HUES48 (cell line): ENCODE data around the gene MEAK7.
"Not testable (repeated sequence)": the region's sequence is repeated elsewhere in the genome, so short reads cannot be mapped to it uniquely, and the experiment has no call there.

Experiments used
- H3K27ac ChIP-seq: one replicate; pipeline ENCODE4 v1.7.0; 2013; ENCODE audit warnings: low read depth, low read length, inconsistent platforms
- H3K27me3 ChIP-seq: 2 replicates; pipeline ENCODE4 v1.6.1; 2013; ENCODE audit warnings: mild to moderate bottlenecking, low read length; ENCODE audit not compliant: control insufficient read depth, insufficient read depth
- H3K36me3 ChIP-seq: 2 replicates; pipeline ENCODE4 v1.6.1; 2013; ENCODE audit warnings: low read length; ENCODE audit not compliant: control insufficient read depth, insufficient read depth
- H3K4me1 ChIP-seq: 2 replicates; pipeline ENCODE4 v1.6.1; 2013; ENCODE audit warnings: mild to moderate bottlenecking, low read length; ENCODE audit not compliant: control insufficient read depth, insufficient read depth
- H3K4me3 ChIP-seq: 2 replicates; pipeline ENCODE4 v1.5.1; 2013; ENCODE audit warnings: mild to moderate bottlenecking, low read depth, low read length
- H3K9ac ChIP-seq: 2 replicates; pipeline ENCODE4 v1.6.1; 2013; ENCODE audit warnings: mild to moderate bottlenecking, low read depth, low read length, moderate library complexity
- H3K9me3 ChIP-seq: 2 replicates; pipeline ENCODE4 v1.6.1; 2013; ENCODE audit warnings: low read length; ENCODE audit not compliant: control insufficient read depth, insufficient read depth

MEAK7 gene

DNA sequence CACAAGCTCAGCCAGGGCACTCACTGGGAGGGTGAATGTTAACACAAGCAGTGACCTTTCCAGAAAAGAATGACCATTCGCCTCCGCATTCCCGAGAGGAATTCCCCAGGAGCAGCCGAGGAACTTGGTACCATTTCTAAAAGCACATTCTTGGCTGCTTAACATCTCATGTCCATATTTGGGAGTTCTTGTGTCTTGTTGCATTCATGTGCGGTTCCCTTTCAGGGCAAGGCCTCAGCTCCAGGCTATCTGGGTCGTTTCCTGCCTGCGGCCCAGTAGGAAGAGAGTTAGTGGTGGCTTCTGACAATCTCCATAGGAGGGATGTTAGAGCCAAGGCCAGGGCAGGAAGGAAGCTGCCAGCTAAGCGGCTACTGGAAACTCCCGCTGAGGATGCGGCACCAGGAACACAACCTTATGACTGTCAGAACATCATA, 27.8 kb upstream of the MEAK7 start:
- peak overlapping the region; percentile 86 for H3K27ac ChIP-seq
- H3K9me3 ChIP-seq, result peaks cover 12% of the 10 kb centered on the region; the same call in 1 of the 2 replicates
- peaks cover 32% of the 10 kb centered on the region for H3K4me1 ChIP-seq
- no peaks in the 10 kb centered on the region for H3K36me3 ChIP-seq
- H3K4me3 ChIP-seq, result no peak overlapping the region
- peak overlapping the region; percentile 46; the same call in 1 of the 2 replicates for H3K9ac ChIP-seq
- no peaks in the 10 kb centered on the region for H3K27me3 ChIP-seq

DNA sequence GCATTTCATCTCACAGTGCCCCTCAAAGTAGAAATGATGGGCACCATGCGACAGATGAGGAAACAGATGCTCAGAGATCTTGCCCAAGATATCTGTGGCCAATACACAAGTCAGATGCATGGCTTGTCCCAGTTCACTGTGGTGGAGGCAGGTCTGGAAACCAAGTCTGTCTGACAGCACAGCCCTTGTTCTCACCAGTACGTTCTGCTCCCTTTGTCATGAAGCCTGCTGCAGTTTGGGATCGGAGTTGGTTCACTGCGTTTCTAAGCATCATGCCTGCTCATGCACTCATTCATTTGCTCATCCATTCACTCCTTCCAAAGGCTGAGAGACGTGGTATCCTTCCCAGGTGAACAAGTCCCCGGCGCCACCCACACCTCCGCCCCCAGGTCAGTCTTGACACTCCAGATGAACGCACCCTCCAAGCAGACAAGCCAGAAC, 27.2 kb upstream of the MEAK7 start:
- Histone ChIP-seq H3K4me1 (peaks cover 35% of the 10 kb centered on the region), H3K36me3 (no peaks in the 10 kb centered on the region), H3K9ac (peak overlapping the region; percentile 46), H3K27ac (peak overlapping the region; percentile 86), H3K27me3 (no peaks in the 10 kb centered on the region), H3K4me3 (no peak overlapping the region), H3K9me3 (peaks cover 12% of the 10 kb centered on the region; the same call in 1 of the 2 replicates)

DNA sequence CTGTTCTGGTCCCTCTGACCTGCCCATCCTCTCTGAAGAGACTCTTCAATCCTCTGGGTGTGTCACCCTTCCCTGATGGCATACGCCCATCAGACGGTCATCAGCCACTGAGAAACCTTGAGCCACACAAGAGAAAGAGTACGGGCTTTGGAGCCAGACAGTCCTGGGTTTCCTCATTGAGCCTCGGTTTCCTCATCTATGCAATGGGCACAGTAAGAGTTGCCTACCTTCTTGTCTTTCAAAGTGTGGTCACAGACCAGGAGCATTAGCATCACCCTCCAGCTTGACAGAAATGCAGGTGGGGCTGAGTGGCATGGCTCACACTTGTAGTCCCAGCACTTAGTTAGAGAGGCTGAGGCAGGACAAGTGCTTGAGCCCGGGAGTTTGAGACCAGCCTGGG, 26.1 kb upstream of the MEAK7 start:
- no peak overlapping the region for H3K27ac ChIP-seq
- no peaks in the 10 kb centered on the region for H3K36me3 ChIP-seq
- no peak overlapping the region for H3K4me3 ChIP-seq

DNA sequence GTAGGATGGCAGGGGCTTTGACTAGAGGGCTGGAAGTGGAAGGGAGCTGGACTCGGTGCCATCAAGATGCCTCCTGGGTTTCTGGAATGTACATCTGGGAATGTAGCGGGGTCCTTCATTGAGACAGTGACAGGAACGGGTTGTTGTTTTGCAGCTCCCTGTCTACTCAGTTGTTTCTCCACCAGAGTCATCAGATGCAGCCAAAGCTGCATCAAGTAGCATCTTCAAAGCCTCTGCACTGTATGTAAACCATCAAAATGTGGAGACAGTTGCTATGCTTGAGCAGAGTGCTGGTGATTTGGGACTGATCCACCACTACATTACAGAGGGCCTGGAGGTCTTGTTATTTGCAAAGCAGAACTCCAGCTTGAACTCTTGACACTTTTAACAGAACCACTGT, 25.1 kb upstream of the MEAK7 start:
- no peak overlapping the region for H3K27ac ChIP-seq
- H3K36me3 ChIP-seq, result no peaks in the 10 kb centered on the region
- H3K4me1 ChIP-seq, result peaks cover 25% of the 10 kb centered on the region
- no peak overlapping the region for H3K9ac ChIP-seq
- no peaks in the 10 kb centered on the region for H3K27me3 ChIP-seq
- peaks cover 12% of the 10 kb centered on the region; the same call in 1 of the 2 replicates for H3K9me3 ChIP-seq
- H3K4me3 ChIP-seq, result no peak overlapping the region

More for the DNA sequence above, 26.1 kb upstream of the MEAK7 start:
- Histone ChIP-seq H3K4me1 (peaks cover 31% of the 10 kb centered on the region), H3K27me3 (no peaks in the 10 kb centered on the region), H3K9ac (no peak overlapping the region), H3K9me3 (peaks cover 12% of the 10 kb centered on the region; the same call in 1 of the 2 replicates)

DNA sequence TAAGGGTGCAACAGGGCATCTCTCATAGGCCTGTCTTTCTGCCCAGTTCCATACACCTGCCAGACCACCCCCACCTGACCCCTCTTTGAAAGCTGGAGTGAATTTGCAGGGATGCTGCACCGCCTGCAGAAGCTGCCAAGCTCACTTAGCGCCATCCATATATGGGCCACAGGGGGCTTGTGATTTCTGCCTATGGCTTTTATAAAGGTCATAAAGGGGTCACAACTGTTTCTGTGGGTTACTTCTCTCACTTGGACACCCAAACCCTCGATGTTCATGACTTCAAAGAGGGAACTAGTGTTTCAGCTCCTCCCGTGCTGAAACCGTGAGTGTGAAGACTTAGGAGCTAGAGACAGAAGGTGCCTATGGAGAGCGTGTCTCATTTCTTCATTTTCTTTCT, 23.9 kb upstream of the MEAK7 start:
- peaks cover 12% of the 10 kb centered on the region; the same call in 1 of the 2 replicates for H3K9me3 ChIP-seq
- no peaks in the 10 kb centered on the region for H3K27me3 ChIP-seq
- no peak overlapping the region for H3K9ac ChIP-seq
- no peaks in the 10 kb centered on the region for H3K36me3 ChIP-seq
- no peak overlapping the region for H3K27ac ChIP-seq
- no peak overlapping the region for H3K4me3 ChIP-seq
- H3K4me1 ChIP-seq, result peaks cover 23% of the 10 kb centered on the region

DNA sequence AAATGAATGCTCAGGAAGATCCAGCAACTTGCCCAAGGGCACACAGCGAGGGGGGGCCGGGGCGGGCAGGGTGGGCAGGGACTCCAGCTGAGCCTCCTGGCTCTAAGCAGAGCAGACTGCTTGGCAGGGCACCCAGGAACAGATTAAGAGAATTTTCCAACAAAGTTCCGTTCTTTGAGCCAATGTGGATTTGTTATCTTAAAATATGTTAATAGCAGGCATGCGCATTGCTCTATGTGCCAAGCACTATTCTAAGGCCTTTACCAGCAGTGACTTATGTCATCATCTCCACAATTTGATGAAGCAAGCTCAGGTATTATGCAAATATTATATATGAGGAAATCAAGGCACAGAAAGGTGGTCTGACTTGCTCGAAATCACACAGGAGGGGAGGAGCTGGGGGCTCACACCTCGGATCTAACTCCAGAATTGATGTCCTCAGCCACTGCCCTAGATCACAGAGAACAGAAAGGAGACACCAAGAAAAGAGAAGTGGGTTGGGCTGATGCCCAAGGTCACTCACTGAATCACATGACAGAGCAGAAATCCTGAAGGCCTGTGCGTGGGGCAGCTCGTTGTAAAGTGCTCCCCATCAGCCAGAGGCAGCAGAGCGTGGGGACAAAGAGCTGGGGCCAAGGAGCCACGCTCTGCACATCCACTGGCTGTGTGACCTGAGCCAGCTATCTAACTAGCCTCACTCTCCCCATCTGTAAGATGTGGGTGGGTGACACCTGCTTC, 23.2 kb upstream of the MEAK7 start:
- Histone ChIP-seq H3K27ac (no peak overlapping the region), H3K36me3 (no peaks in the 10 kb centered on the region), H3K9ac (no peak overlapping the region), H3K4me3 (no peak overlapping the region), H3K27me3 (no peaks in the 10 kb centered on the region), H3K9me3 (peaks cover 12% of the 10 kb centered on the region; the same call in 1 of the 2 replicates), H3K4me1 (peaks cover 17% of the 10 kb centered on the region)

DNA sequence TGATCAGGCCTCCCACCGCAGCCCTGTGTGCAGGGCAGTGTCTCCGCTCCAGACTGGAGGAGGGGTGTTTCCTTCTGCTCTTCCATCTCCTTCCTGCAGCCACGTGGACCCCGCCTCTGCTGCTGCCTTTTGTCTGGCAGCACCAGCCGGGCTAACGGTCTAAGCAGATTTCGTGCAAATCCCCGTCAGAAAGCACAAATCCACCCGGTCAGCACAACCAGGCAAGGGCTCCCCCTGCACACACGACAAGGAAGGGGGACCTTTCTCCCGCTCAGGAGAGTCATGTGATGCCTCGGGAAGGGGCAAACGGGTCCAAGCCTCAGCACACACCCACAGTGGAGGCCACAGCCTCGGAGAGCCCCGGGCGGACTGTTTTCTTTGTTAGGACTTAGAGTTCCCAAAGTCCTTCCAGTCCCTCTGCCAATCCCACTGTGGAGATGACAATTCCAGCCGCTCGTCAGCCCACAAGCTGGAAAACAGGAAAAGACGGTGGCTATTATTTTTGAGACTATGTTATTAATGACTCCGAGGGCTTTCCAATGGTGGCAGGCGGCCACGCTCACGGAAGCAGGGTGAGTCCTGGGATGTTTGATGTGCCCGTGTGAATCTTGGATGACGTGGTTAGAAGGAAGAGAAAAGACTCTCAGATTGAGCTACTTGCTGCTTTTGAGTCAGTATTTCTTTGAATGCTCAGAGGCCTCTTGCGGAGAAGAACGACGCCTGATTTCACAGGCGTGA, 22.5 kb upstream of the MEAK7 start:
- peak overlapping the region; percentile 14 for H3K27ac ChIP-seq
- peaks cover 12% of the 10 kb centered on the region; the same call in 1 of the 2 replicates for H3K9me3 ChIP-seq
- peaks cover 10% of the 10 kb centered on the region for H3K4me1 ChIP-seq
- H3K36me3 ChIP-seq, result no peaks in the 10 kb centered on the region
- no peak overlapping the region for H3K9ac ChIP-seq
- no peak overlapping the region for H3K4me3 ChIP-seq
- H3K27me3 ChIP-seq, result no peaks in the 10 kb centered on the region

DNA sequence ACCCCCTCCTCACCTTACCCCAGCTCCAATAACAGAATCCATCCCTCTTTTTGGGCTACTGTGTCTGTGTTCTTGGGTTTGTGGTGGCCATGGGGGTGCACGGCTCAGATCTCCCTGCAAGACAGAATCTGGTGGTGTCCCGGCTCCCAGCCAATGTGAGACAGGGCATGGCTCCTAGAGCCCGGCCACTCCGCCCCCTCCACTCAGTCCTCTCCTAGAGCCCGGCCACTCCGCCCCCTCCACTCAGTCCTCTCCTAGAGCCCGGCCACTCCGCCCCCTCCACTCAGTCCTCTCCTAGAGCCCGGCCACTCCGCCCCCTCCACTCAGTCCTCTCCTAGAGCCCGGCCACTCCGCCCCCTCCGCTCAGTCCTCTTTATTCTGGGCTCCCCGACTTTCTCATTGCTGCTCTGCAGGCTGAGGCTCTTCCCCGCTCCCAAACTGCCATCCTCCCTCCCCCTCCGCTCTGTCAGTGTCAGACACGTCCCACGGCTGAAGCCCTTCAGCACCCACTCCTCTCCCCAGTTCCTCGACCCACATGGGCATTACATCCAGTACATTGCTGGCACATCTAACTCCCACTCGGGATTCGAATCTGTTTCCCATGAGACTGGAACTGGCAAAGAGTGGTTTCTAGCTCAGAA, 20.6 kb upstream of the MEAK7 start:
- not testable (repeated sequence) for H3K27me3 ChIP-seq, H3K36me3 ChIP-seq, H3K9me3 ChIP-seq, H3K4me1 ChIP-seq, H3K4me3 ChIP-seq, H3K9ac ChIP-seq, H3K27ac ChIP-seq

DNA sequence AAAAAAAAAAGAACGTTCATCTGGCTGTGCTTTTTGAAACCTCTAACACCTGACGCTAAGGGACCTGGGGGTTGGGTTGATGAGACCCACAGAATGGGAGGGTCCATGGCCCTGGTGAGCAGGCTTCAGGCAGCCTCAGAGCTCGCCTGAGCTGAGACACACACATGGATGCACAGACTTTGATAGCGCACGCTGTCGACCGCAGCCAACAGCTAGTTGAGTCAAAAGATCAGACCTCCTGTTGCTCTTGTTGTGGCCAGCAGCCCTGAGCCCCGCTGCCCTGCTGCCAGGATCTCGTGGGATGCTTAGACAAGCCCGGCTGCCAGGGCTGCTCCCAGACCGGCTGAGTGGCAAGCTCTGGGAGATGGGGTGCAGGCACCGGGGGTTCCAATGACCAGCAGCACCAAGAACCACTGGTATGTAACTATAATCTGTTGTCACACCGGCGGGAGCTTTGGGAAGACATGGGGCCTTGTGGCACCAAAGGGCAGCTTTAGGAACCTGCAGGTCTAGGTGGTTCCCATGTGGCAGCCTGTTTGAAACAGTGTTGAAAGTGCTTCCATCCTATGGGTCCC, 20.0 kb upstream of the MEAK7 start:
- Histone ChIP-seq H3K9ac (no peak overlapping the region), H3K9me3 (peaks cover 2% of the 10 kb centered on the region; the same call in 1 of the 2 replicates), H3K36me3 (no peaks in the 10 kb centered on the region), H3K27ac (no peak overlapping the region), H3K4me3 (no peak overlapping the region), H3K27me3 (no peaks in the 10 kb centered on the region), H3K4me1 (peaks cover 3% of the 10 kb centered on the region; the same call in 1 of the 2 replicates)

DNA sequence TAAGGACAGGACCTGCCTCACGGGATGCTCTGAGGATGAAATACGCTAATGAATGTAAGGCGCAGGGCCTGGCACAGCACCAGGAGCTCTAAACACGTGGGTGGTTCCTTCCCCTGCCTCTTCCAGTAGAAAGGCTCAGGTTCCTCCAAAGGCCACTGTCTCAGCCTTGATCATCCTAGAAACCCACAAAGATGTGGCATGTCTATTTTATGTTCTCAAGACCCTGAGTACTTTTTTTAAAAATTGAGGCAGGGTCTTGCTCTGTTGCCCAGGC, 17.0 kb upstream of the MEAK7 start:
- no peaks in the 10 kb centered on the region for H3K27me3 ChIP-seq
- H3K9me3 ChIP-seq, result no peaks in the 10 kb centered on the region
- no peaks in the 10 kb centered on the region for H3K36me3 ChIP-seq
- H3K27ac ChIP-seq, result no peak overlapping the region
- H3K4me1 ChIP-seq, result no peaks in the 10 kb centered on the region
- no peak overlapping the region for H3K4me3 ChIP-seq
- no peak overlapping the region for H3K9ac ChIP-seq
